SK-N-SH (cell line): ENCODE results near the gene DPAGT1. TPM values are rescaled to one million over a fixed set of nuclear protein-coding genes. Genes with fewer than 3 reads are reported as not detected.

Experiments used
- CTCF ChIA-PET: fragments of 300-600, 350-600 bp; formaldehyde crosslinking; extraction: SDS; loops from one replicate; lab custom pipeline; 2021; lab: Yijun Ruan, JAX
- POLR2A ChIA-PET: fragments of 350-600 bp; sonication (Branson Sonifier 250); formaldehyde crosslinking; extraction: SDS; loops from one replicate; lab custom pipeline; 2020; ENCODE audit warnings: antibody characterized with exemption, inconsistent platforms; lab: Yijun Ruan, JAX
- DNase-seq: peaks from one replicate; pipeline ENCODE4 v3.0.0; 2012
- H2AFZ ChIP-seq: fragments of 200-600 bp; sonication (generic); 2 replicates; pipeline ENCODE4 v1.8.1; 2016; ENCODE audit warnings: antibody characterized with exemption, mild to moderate bottlenecking, low read depth
- H3F3A ChIP-seq: fragments of 200-600 bp; sonication (generic); replicated peaks from 2 replicates; pipeline ENCODE3; 2016; ENCODE audit warnings: antibody characterized with exemption, mild to moderate bottlenecking; ENCODE audit not compliant: insufficient read depth
- H3K27ac ChIP-seq, 2 experiments: fragments of 200-500 bp in 1 of 2; fragments of 200-600 bp in 1 of 2; sonication (Bioruptor generic) in 1 of 2; sonication (generic), shearing (Covaris generic) in 1 of 2; 2 replicates each; pipeline versions ENCODE4 v1.5.1 to v1.6.1; 2014 to 2016; ENCODE audit warnings: low read depth in 2 of 2, inconsistent platforms in 1 of 2, low read length in 1 of 2, mild to moderate bottlenecking in 1 of 2, mixed read lengths in 1 of 2
- H3K27me3 ChIP-seq: fragments of 200-600 bp; sonication (generic), shearing (Covaris generic); 2 replicates; pipeline ENCODE4 v1.6.1; 2016; ENCODE audit warnings: mixed run types; ENCODE audit not compliant: insufficient read depth
- H3K36me3 ChIP-seq, 2 experiments: fragments of 200-500 bp in 1 of 2; fragments of 200-600 bp in 1 of 2; sonication (Bioruptor generic) in 1 of 2; sonication (generic) in 1 of 2; replicated peaks in 1 of 2; 2 replicates each; pipeline versions ENCODE3 to v1.5.1; 2014 to 2016; ENCODE audit warnings: low read length in 1 of 2, mild to moderate bottlenecking in 1 of 2; ENCODE audit not compliant: insufficient read depth in 2 of 2, control insufficient read depth in 1 of 2
- H3K4me1 ChIP-seq, 2 experiments: fragments of 200-500 bp in 1 of 2; fragments of 200-600 bp in 1 of 2; sonication (Bioruptor generic) in 1 of 2; sonication (generic), shearing (Covaris generic) in 1 of 2; 2 replicates each; pipeline versions ENCODE4 v1.5.1 to v1.6.1; 2014 to 2016; ENCODE audit warnings: low read depth in 1 of 2, low read length in 1 of 2, mixed run types in 1 of 2; ENCODE audit not compliant: insufficient read depth in 2 of 2, control insufficient read depth in 1 of 2
- H3K4me2 ChIP-seq: fragments of 200-600 bp; sonication (generic), shearing (Covaris generic); 2 replicates; pipeline ENCODE4 v1.6.1; 2017; ENCODE audit warnings: mixed run types
- H3K4me3 ChIP-seq, 2 experiments: fragments of 200-500 bp in 1 of 2; fragments of 200-600 bp in 1 of 2; sonication (Bioruptor generic) in 1 of 2; sonication (generic), shearing (Covaris generic) in 1 of 2; 2 replicates each; pipeline versions ENCODE4 v1.5.1 to v1.8.1; 2014 to 2016; ENCODE audit warnings: low read depth in 2 of 2, inconsistent platforms in 1 of 2, low read length in 1 of 2, mild to moderate bottlenecking in 1 of 2, mixed read lengths in 1 of 2, moderate library complexity in 1 of 2
- H3K79me2 ChIP-seq: fragments of 200-600 bp; sonication (generic); 2 replicates; pipeline ENCODE4 v1.8.1; 2017; ENCODE audit warnings: mild to moderate bottlenecking; ENCODE audit not compliant: insufficient read depth
- H3K9ac ChIP-seq: fragments of 200-600 bp; sonication (generic); 2 replicates; pipeline ENCODE4 v1.6.1; 2017; ENCODE audit warnings: mixed run types
- H3K9me2 ChIP-seq: fragments of 200-600 bp; sonication (generic); 2 replicates; pipeline ENCODE4 v1.6.1; 2017; ENCODE audit warnings: mixed run types
- H3K9me3 ChIP-seq: fragments of 200-600 bp; sonication (generic); 2 replicates; pipeline ENCODE4 v1.6.1; 2017; ENCODE audit warnings: mixed run types, mild to moderate bottlenecking, moderate library complexity
- H4K20me1 ChIP-seq: fragments of 200-600 bp; sonication (generic); 2 replicates; pipeline ENCODE4 v1.6.1; 2017; ENCODE audit warnings: mild to moderate bottlenecking, mixed run types; ENCODE audit not compliant: insufficient read depth
- ELF1 ChIP-seq: IDR thresholded peaks from 2 replicates; pipeline ENCODE4 v1.4.0; 2012
- GABPA ChIP-seq: IDR thresholded peaks from 2 replicates; pipeline ENCODE4 v1.4.0; 2012; ENCODE audit warnings: low read depth, mild to moderate bottlenecking
- GATA2 ChIP-seq: sonication (generic); formaldehyde crosslinking; IDR thresholded peaks from 2 replicates; pipeline ENCODE4 v1.5.0; 2020; ENCODE audit warnings: mild to moderate bottlenecking, missing genetic modification reagents
- PBX3 ChIP-seq: IDR thresholded peaks from 2 replicates; pipeline ENCODE4; 2012
- POLR2AphosphoS5 ChIP-seq: IDR thresholded peaks from 2 replicates; pipeline ENCODE4 v1.6.1; 2012; ENCODE audit warnings: low read depth, low read length
- RXRA ChIP-seq: IDR thresholded peaks from 2 replicates; pipeline ENCODE4 v1.4.0; 2012; ENCODE audit warnings: low read depth, mild to moderate bottlenecking, borderline replicate concordance
- SIN3A ChIP-seq: IDR thresholded peaks from 2 replicates; pipeline ENCODE4 v1.6.1; 2012; ENCODE audit warnings: low read depth, mild to moderate bottlenecking, low read length, moderate library complexity, borderline replicate concordance
- TCF12 ChIP-seq: IDR thresholded peaks from 2 replicates; pipeline ENCODE4 v1.4.0; 2012
- YY1 ChIP-seq: IDR thresholded peaks from 2 replicates; pipeline ENCODE4 v1.4.0; 2012; ENCODE audit warnings: low read depth, mild to moderate bottlenecking
- WGBS: methylation state at CpG from one replicate; pipeline ENCODE4 v1.1.6; 2017; ENCODE audit warnings: low lambda C conversion rate; 5-methylcytosine and 5-hydroxymethylcytosine counted together
- polyA plus RNA-seq, 3 experiments: library from polyadenylated mRNA; depleted of rRNA; stranded (reverse); fragments of >200 nt; gene quantifications; 2 replicates each; pipeline ENCODE4 v1.2.3, GENCODE V29; 2012

Gene DPAGT1
- polyA plus RNA-seq, 1 of the 3 experiments (the other 2 are of a cell fraction) = 99.5 TPM

GRCh38 chr11:119108857-119109221, 7.2 kb upstream of the DPAGT1 start:
- peak overlapping the region; percentile 98 for H3K4me2 ChIP-seq
- ChIA-PET POLR2A (interaction anchor here (1.0 to 4.3 kb wide), 3 partner anchors 9 to 14 kb away, joined by 3 to 17 read pairs (median 3); partner anchors contain the start of gene HINFP), CTCF (interaction anchor here (1.0 to 4.5 kb wide), 5 partner anchors 14 to 215 kb away, joined by 3 to 15 read pairs (median 7); partner anchors contain the start of gene CBL)
- no peaks in the 10 kb centered on the region for H3K27me3 ChIP-seq
- peaks cover 30% of the 10 kb centered on the region; the same call in 1 of the 2 replicates for H3K79me2 ChIP-seq
- no peak overlapping the region for H3K9ac ChIP-seq
- H3F3A ChIP-seq = peaks cover 7% of the 10 kb centered on the region
- peak overlapping the region; percentile 85 to 86; a peak in 3 of 4 replicates for H3K4me3 ChIP-seq
- H3K9me2 ChIP-seq = no peaks in the 10 kb centered on the region
- 92% methylated on average over 2 of the region's 2 CpGs for WGBS
- H2AFZ ChIP-seq = no peak overlapping the region; the same call in 1 of the 2 replicates
- no peak overlapping the region; a peak in 1 of 4 replicates for H3K27ac ChIP-seq
- peaks cover 19 to 25% of the 10 kb centered on the region in 2 experiments for H3K4me1 ChIP-seq
- TF ChIP-seq SIN3A = no peak
- no peak for TF ChIP-seq POLR2AphosphoS5
- no peaks in the 10 kb centered on the region for H3K9me3 ChIP-seq
- H4K20me1 ChIP-seq = no peaks in the 10 kb centered on the region
- DNase-seq = no peak
- peaks cover 0 to 20% of the 10 kb centered on the region in 2 experiments for H3K36me3 ChIP-seq

GRCh38 chr11:119108146-119108856, 6.6 kb upstream of the DPAGT1 start:
- 44% methylated on average over 5 of the region's 8 CpGs for WGBS
- peaks cover 0 to 17% of the 10 kb centered on the region in 2 experiments for H3K36me3 ChIP-seq
- peak overlapping the region; percentile 98 for H3K4me2 ChIP-seq
- H4K20me1 ChIP-seq = no peaks in the 10 kb centered on the region
- no peaks in the 10 kb centered on the region for H3K27me3 ChIP-seq
- H3K27ac ChIP-seq = no peak overlapping the region; a peak in 1 of 4 replicates
- H3K4me1 ChIP-seq = peaks cover 24 to 27% of the 10 kb centered on the region in 2 experiments
- peak overlapping the region; percentile 75 for H2AFZ ChIP-seq
- ChIA-PET POLR2A (interaction anchor here (1.0 to 4.3 kb wide), 4 partner anchors 9 to 209 kb away, joined by 3 to 17 read pairs (median 6); partner anchors contain the start of genes HMBS and MCAM), CTCF (interaction anchor here (0.6 to 4.5 kb wide), 3 partner anchors 37 to 98 kb away, joined by 3 to 15 read pairs (median 4); partner anchors contain the start of gene CBL)
- peak overlapping the region; percentile 81 for H3K9ac ChIP-seq
- peak; percentile 49 for DNase-seq
- H3K79me2 ChIP-seq = peaks cover 35% of the 10 kb centered on the region; the same call in 1 of the 2 replicates
- TF ChIP-seq ELF1 = peak; percentile 46
- TF ChIP-seq PBX3 = peak; percentile 73
- no peak for TF ChIP-seq GATA2 (CRISPR knock-in tag)
- peak; percentile 47; the same call in 1 of the 2 replicates for TF ChIP-seq GABPA
- peaks cover 12% of the 10 kb centered on the region for H3F3A ChIP-seq
- H3K4me3 ChIP-seq = peak overlapping the region; percentile 85 to 86
- H3K9me3 ChIP-seq = no peaks in the 10 kb centered on the region
- H3K9me2 ChIP-seq = no peaks in the 10 kb centered on the region

GRCh38 chr11:119107538-119108145, 6.0 kb upstream of the DPAGT1 start:
- no peak for DNase-seq
- no peaks in the 10 kb centered on the region for H4K20me1 ChIP-seq
- no peaks in the 10 kb centered on the region for H3K9me2 ChIP-seq
- TF ChIP-seq YY1 (no peak), TCF12 (no peak), PBX3 (no peak), SIN3A (0 out of 2 replicates have a peak, but pooled peaks have one; percentile 7), RXRA (no peak)
- no peaks in the 10 kb centered on the region for H3K9me3 ChIP-seq
- peak overlapping the region; percentile 85 to 86 for H3K4me3 ChIP-seq
- H3K9ac ChIP-seq = peak overlapping the region; percentile 81
- H3K4me2 ChIP-seq = peak overlapping the region; percentile 98
- H3K27ac ChIP-seq = peak overlapping the region in 1 of 2 experiments; percentile 16; a peak in 1 of 4 replicates
- POLR2A ChIA-PET = interaction anchor here (1.0 to 4.3 kb wide), 6 partner anchors 13 to 209 kb away, joined by 3 to 17 read pairs (median 6); partner anchors contain the start of genes HINFP, HMBS, MCAM and VPS11
- 0% methylated on average over 7 of the region's 65 CpGs for WGBS
- H3K27me3 ChIP-seq = no peaks in the 10 kb centered on the region
- H2AFZ ChIP-seq = peak overlapping the region; percentile 75; the same call in 1 of the 2 replicates
- H3K4me1 ChIP-seq = peaks cover 28 to 32% of the 10 kb centered on the region in 2 experiments
- peaks cover 19% of the 10 kb centered on the region for H3F3A ChIP-seq
- CTCF ChIA-PET = interaction anchor here (0.6 to 1.4 kb wide), 6 partner anchors 9 to 231 kb away, joined by 3 to 6 read pairs (median 4); no protein-coding TSS in a partner anchor
- H3K36me3 ChIP-seq = peaks cover 0 to 15% of the 10 kb centered on the region in 2 experiments
- H3K79me2 ChIP-seq = peaks cover 35% of the 10 kb centered on the region; the same call in 1 of the 2 replicates
